Activated CD8-positive, alpha-beta T cell treated with anti-CD3 and anti-CD28 coated beads, Interleukin-2, amount 10 ng/mL, durations not matched to agents 7 days and 5 days (primary cell): ENCODE measurements around the gene GTF2A1. TPM values are rescaled to one million over a fixed set of nuclear protein-coding genes. Genes with fewer than 3 reads are reported as not detected.
"Not testable (repeated sequence)": the region's sequence is repeated elsewhere in the genome, so short reads cannot be mapped to it uniquely, and the experiment has no call there.

Source experiments
- ATAC-seq: fragments of 150-1000 bp; cut with Tn5 transposase; one replicate; pipeline ENCODE4 v1.10.0; 2021; ENCODE audit warnings: moderate library complexity
- CTCF ChIA-PET: fragments of 350-600 bp; sonication (Branson Sonifier 250); formaldehyde crosslinking; loops from one replicate; lab custom pipeline; 2021; ENCODE audit warnings: antibody characterized with exemption; lab: Charles Lee
- POLR2A ChIA-PET: fragments of 350-600 bp; sonication (Branson Sonifier 250); formaldehyde crosslinking; loops from one replicate; lab custom pipeline; 2021; ENCODE audit warnings: antibody characterized with exemption; lab: Charles Lee
- DNase-seq: peaks from one replicate; pipeline ENCODE4 v3.0.0-alpha.2; 2020
- H3K27ac Mint-ChIP-seq: one replicate; pipeline ENCODE4 v1.8.0; 2021; ENCODE audit warnings: mild to moderate bottlenecking, mixed read lengths
- H3K27me3 Mint-ChIP-seq: one replicate; pipeline ENCODE4 v1.8.0; 2021; ENCODE audit warnings: low read depth, mixed read lengths
- H3K36me3 Mint-ChIP-seq: one replicate; pipeline ENCODE4 v1.8.0; 2021; ENCODE audit warnings: low read depth, mixed read lengths
- H3K4me1 Mint-ChIP-seq: one replicate; pipeline ENCODE4 v1.8.0; 2021; ENCODE audit warnings: low read depth, mixed read lengths
- H3K4me3 Mint-ChIP-seq: one replicate; pipeline ENCODE4 v1.8.0; 2021; ENCODE audit warnings: mild to moderate bottlenecking, mixed read lengths
- H3K9me3 Mint-ChIP-seq: one replicate; pipeline ENCODE4 v1.8.0; 2022; ENCODE audit warnings: mixed read lengths; ENCODE audit not compliant: insufficient read depth
- total RNA-seq, 2 experiments: library from RNA; stranded (reverse); gene quantifications; one replicate each; pipeline ENCODE4 v1.2.3, GENCODE V29; 2021

GTF2A1 gene
- total RNA-seq, 2 experiments from 2014 or later: 33.6 to 33.7 TPM

GRCh38 chr14:81224222-81224621, 3.5 kb upstream of the GTF2A1 start:
- Mint-ChIP-seq H3K27me3 (peaks cover 2% of the 10 kb centered on the region), H3K4me1 (peaks cover 10% of the 10 kb centered on the region), H3K27ac (no peak overlapping the region), H3K9me3 (no peaks in the 10 kb centered on the region), H3K4me3 (no peak overlapping the region), H3K36me3 (peaks cover 8% of the 10 kb centered on the region)
- no peak for DNase-seq
- ATAC-seq: no peak
- ChIA-PET POLR2A (no interaction called here), CTCF (interaction anchor here (1.0 kb wide), 1 partner anchor 240 kb away, joined by 3 read pairs; no protein-coding TSS in a partner anchor)

- DNase-seq, POLR2A ChIA-PET, H3K9me3 Mint-ChIP-seq, H3K4me3 Mint-ChIP-seq, H3K27ac Mint-ChIP-seq, H3K36me3 Mint-ChIP-seq, ATAC-seq, H3K27me3 Mint-ChIP-seq: not testable (repeated sequence)
- CTCF ChIA-PET: interaction anchor here (1.0 to 1.5 kb wide), 3 partner anchors 28 to 241 kb away, joined by 3 read pairs; no protein-coding TSS in a partner anchor
- peaks cover 10% of the 10 kb centered on the region for H3K4me1 Mint-ChIP-seq
Measured at GRCh38 chr14:81223788-81224187, 3.0 kb upstream of the GTF2A1 start.

DNA sequence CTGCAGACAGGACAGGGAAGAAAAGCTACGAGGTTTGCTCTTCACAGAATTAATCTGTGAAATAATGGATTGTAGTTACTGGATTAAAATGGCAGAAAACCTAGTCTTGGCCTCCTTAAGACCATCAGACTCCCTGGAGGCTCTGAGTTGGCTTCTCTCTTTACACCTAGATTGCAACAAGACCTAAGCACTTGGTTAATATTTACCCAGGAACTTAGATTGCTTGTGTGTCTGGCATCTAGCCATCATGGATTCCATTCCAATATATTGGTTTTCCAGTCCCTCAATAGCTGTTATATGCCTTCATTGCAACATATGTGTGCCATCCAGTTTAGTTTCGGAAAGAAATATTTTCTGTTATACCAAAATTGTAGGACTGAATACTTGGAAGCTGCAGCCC, 1.9 kb upstream of the GTF2A1 start:
- no peak overlapping the region for H3K27ac Mint-ChIP-seq
- ATAC-seq (no peak), DNase-seq (no peak)
- H3K4me1 Mint-ChIP-seq: peaks cover 16% of the 10 kb centered on the region
- peaks cover 2% of the 10 kb centered on the region for H3K27me3 Mint-ChIP-seq
- no peaks in the 10 kb centered on the region for H3K9me3 Mint-ChIP-seq
- POLR2A ChIA-PET: no interaction called here
- CTCF ChIA-PET: interaction anchor here (0.8 to 1.5 kb wide), 3 partner anchors 29 to 230 kb away, joined by 3 read pairs; no protein-coding TSS in a partner anchor
- no peak overlapping the region for H3K4me3 Mint-ChIP-seq
- H3K36me3 Mint-ChIP-seq: peaks cover 10% of the 10 kb centered on the region

GRCh38 chr14:81222126-81222525, 1.4 kb upstream of the GTF2A1 start:
- H3K27me3 Mint-ChIP-seq: peaks cover 2% of the 10 kb centered on the region
- ChIA-PET POLR2A (no interaction called here), CTCF (no interaction called here)
- peak overlapping the region; percentile 98 for H3K27ac Mint-ChIP-seq
- peaks cover 21% of the 10 kb centered on the region for H3K4me1 Mint-ChIP-seq
- DNase-seq: no peak
- H3K9me3 Mint-ChIP-seq: no peaks in the 10 kb centered on the region
- H3K36me3 Mint-ChIP-seq: peaks cover 13% of the 10 kb centered on the region
- H3K4me3 Mint-ChIP-seq: peak overlapping the region; percentile 93
- ATAC-seq: no peak

- Mint-ChIP-seq H3K36me3 (peaks cover 16% of the 10 kb centered on the region), H3K4me3 (peak overlapping the region; percentile 93), H3K9me3 (no peaks in the 10 kb centered on the region), H3K27me3 (peaks cover 2% of the 10 kb centered on the region), H3K4me1 (peaks cover 26% of the 10 kb centered on the region), H3K27ac (peak overlapping the region; percentile 98)
- DNase-seq (no peak), ATAC-seq (no peak)
- POLR2A ChIA-PET: interaction anchor here (0.6 to 1.8 kb wide), 14 partner anchors 9 to 310 kb away, joined by 3 to 12 read pairs (median 4); partner anchors contain the start of gene CEP128
- CTCF ChIA-PET: interaction anchor here (0.7 to 1.0 kb wide), 3 partner anchors 52 to 280 kb away, joined by 3 to 6 read pairs (median 6); partner anchors contain the start of gene CEP128
Measured at GRCh38 chr14:81221579-81222102, 882 bp upstream of the GTF2A1 start.

DNA sequence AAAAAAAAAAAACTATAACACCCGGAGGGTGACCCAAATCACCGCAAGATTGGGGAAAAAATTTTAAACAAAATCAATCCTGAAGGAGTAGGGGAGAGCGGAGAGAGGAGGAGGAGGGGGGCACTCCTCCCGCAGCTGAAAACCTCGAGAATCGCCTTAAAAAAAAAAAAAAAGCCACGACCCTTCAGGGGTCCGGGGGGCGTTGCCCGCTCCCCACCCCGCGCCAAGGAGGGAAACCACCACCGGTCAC, 254 bp downstream of the GTF2A1 start:
- H3K36me3 Mint-ChIP-seq: peaks cover 26% of the 10 kb centered on the region
- DNase-seq: no peak
- H3K27me3 Mint-ChIP-seq: peaks cover 2% of the 10 kb centered on the region
- ChIA-PET CTCF (no interaction called here), POLR2A (interaction anchor here (0.6 to 1.8 kb wide), 13 partner anchors 24 to 311 kb away, joined by 3 to 12 read pairs (median 4); partner anchors contain the start of gene CEP128)
- H3K9me3 Mint-ChIP-seq: no peaks in the 10 kb centered on the region
- H3K27ac Mint-ChIP-seq: peak overlapping the region; percentile 98
- ATAC-seq: no peak
- peak overlapping the region; percentile 93 for H3K4me3 Mint-ChIP-seq
- peaks cover 32% of the 10 kb centered on the region for H3K4me1 Mint-ChIP-seq

GRCh38 chr14:81219759-81220579, 790 bp downstream of the GTF2A1 start:
- CTCF ChIA-PET: interaction anchor here (0.6 to 1.5 kb wide), 6 partner anchors 18 to 245 kb away, joined by 3 to 8 read pairs (median 6); no protein-coding TSS in a partner anchor
- Mint-ChIP-seq H3K9me3 (no peaks in the 10 kb centered on the region), H3K4me1 (peaks cover 35% of the 10 kb centered on the region), H3K36me3 (peaks cover 31% of the 10 kb centered on the region), H3K4me3 (peak overlapping the region; percentile 97), H3K27ac (peak overlapping the region; percentile 98), H3K27me3 (peaks cover 2% of the 10 kb centered on the region)
- peak; percentile 3 for ATAC-seq
- POLR2A ChIA-PET: interaction anchor here (0.6 to 1.8 kb wide), 11 partner anchors 26 to 312 kb away, joined by 3 to 14 read pairs (median 5); partner anchors contain the start of gene CEP128
- peak; percentile 52 for DNase-seq

DNA sequence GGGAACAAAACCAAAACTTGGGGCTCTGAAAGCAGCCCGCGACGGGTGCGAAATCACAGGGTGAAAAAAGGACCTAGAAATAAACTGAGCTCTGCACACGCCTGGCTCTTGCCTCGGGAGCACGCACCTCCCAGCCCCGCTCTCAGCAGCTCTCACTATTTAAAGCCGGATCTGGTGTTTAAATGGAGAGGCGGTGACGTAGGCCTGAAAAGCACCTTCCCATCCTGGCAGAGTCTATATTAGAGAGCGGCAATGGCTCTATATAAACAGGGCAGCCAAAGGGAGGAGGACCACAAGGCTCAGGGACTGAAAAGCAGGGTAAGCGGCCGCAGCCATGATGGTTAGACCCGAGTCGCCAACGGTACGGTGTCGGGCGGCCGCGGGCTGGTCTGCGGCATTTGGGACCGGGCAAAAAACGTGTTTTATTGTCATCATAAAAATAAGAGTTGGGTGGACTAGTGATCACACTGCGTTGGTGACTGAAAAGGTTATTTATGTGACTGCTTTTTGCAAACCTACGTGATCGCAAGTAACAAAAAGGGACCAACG, 1.5 kb downstream of the GTF2A1 start:
- Mint-ChIP-seq H3K27ac (peak overlapping the region; percentile 98), H3K27me3 (peaks cover 2% of the 10 kb centered on the region), H3K36me3 (peaks cover 35% of the 10 kb centered on the region), H3K4me1 (peaks cover 38% of the 10 kb centered on the region), H3K4me3 (peak overlapping the region; percentile 97), H3K9me3 (no peaks in the 10 kb centered on the region)
- CTCF ChIA-PET: interaction anchor here (0.6 to 1.5 kb wide), 7 partner anchors 18 to 245 kb away, joined by 3 to 8 read pairs (median 4); no protein-coding TSS in a partner anchor
- POLR2A ChIA-PET: interaction anchor here (0.5 to 1.3 kb wide), 19 partner anchors 9 to 284 kb away, joined by 3 to 14 read pairs (median 4); partner anchors contain the start of genes CEP128 and TSHR
- DNase-seq (peak; percentile 91), ATAC-seq (peak; percentile 67)

- Mint-ChIP-seq H3K27ac (no peak overlapping the region), H3K36me3 (peaks cover 71% of the 10 kb centered on the region), H3K4me1 (peaks cover 22% of the 10 kb centered on the region), H3K27me3 (no peaks in the 10 kb centered on the region), H3K4me3 (no peak overlapping the region), H3K9me3 (no peaks in the 10 kb centered on the region)
- ATAC-seq (peak; percentile 51), DNase-seq (peak; percentile 47)
- POLR2A ChIA-PET: interaction anchor here (0.7 kb wide), 1 partner anchor 11 kb away, joined by 5 read pairs; no protein-coding TSS in a partner anchor
- CTCF ChIA-PET: interaction anchor here (0.6 to 1.7 kb wide), 14 partner anchors 10 to 358 kb away, joined by 3 to 18 read pairs (median 3); partner anchors contain the start of gene TSHR
Measured at GRCh38 chr14:81211844-81212243, 8.9 kb downstream of the GTF2A1 start.

DNA sequence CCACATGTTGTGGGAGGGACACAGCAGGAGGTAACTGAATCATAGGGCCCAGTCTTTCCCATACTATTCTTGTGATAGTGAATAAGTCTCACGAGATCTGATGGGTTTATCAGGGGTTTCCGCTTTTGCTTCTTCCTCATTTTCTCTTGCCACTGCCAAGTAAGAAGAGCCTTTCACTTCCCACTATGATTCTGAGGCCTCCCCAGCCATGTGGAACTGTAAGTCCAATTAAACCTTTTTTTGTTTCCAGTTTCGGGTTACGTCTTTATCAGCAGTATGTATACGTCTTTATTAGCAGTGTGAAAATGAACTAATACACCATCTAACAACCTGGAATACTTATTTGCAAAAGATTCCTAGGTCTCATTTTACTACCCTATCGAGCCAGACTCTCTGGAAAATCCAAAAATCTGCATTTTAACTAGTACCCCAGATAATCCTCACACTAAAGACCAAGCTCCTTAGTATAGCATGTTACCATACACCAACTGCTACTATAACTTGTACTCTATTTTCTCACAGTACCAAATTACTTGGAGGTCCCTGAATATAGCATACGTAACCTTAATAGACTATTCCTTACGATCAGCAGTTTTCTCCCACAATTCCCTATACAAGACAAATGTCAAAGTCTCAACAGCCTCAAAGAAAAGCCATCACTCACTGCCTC, 11.5 kb downstream of the GTF2A1 start:
- ChIA-PET POLR2A (interaction anchor here (1.6 kb wide), 1 partner anchor 10 kb away, joined by 7 read pairs; no protein-coding TSS in a partner anchor), CTCF (no interaction called here)
- Mint-ChIP-seq H3K9me3 (no peaks in the 10 kb centered on the region), H3K27me3 (no peaks in the 10 kb centered on the region), H3K4me1 (peaks cover 8% of the 10 kb centered on the region), H3K36me3 (peaks cover 71% of the 10 kb centered on the region), H3K4me3 (no peak overlapping the region), H3K27ac (no peak overlapping the region)
- no peak for DNase-seq
- ATAC-seq: no peak

- no peak overlapping the region for H3K27ac Mint-ChIP-seq
- ChIA-PET CTCF (no interaction called here), POLR2A (no interaction called here)
- peaks cover 10% of the 10 kb centered on the region for H3K4me1 Mint-ChIP-seq
- H3K36me3 Mint-ChIP-seq: peaks cover 68% of the 10 kb centered on the region
- H3K27me3 Mint-ChIP-seq: no peaks in the 10 kb centered on the region
- no peak overlapping the region for H3K4me3 Mint-ChIP-seq
- DNase-seq: no peak
- ATAC-seq: no peak
- no peaks in the 10 kb centered on the region for H3K9me3 Mint-ChIP-seq
Measured at GRCh38 chr14:81208489-81208888, 12.3 kb downstream of the GTF2A1 start.
